ENCODE results near the gene MKI67.

Gene MKI67

GRCh38 chr10:128084364-128084763 lies 41.9 kb downstream of the MKI67 start:
- no peak for DNase-seq (ENCODE audit: extremely low read depth, insufficient read length)
- no peak for TF ChIP-seq CTCF (IDR thresholded peaks at IDR 0.05; ENCODE audit: insufficient read depth, low read length, poor library complexity, severe bottlenecking)
- Histone ChIP-seq H3K36me3 (ENCODE audit: control insufficient read depth, insufficient read depth, low read length) (no peaks in the 10 kb centered on the region; the same call in none of the 2 replicates), H3K4me3 (replicated peaks; ENCODE audit: low read depth, low read length) (no peak overlapping the region), H3K27me3 (replicated peaks; ENCODE audit: control insufficient read depth, insufficient read depth, low read length) (no peaks in the 10 kb centered on the region)

- Histone ChIP-seq H3K36me3 (ENCODE audit: control insufficient read depth, insufficient read depth, low read length) (no peaks in the 10 kb centered on the region; the same call in none of the 2 replicates), H3K4me3 (replicated peaks; ENCODE audit: low read depth, low read length) (no peak overlapping the region), H3K27me3 (replicated peaks; ENCODE audit: control insufficient read depth, insufficient read depth, low read length) (no peaks in the 10 kb centered on the region)
- no peak for TF ChIP-seq CTCF (IDR thresholded peaks at IDR 0.05; ENCODE audit: insufficient read depth, low read length, poor library complexity, severe bottlenecking)
- DNase-seq (ENCODE audit: extremely low read depth, insufficient read length): no peak
Measured at GRCh38 chr10:128083191-128083895, 42.9 kb downstream of the MKI67 start.

DNA sequence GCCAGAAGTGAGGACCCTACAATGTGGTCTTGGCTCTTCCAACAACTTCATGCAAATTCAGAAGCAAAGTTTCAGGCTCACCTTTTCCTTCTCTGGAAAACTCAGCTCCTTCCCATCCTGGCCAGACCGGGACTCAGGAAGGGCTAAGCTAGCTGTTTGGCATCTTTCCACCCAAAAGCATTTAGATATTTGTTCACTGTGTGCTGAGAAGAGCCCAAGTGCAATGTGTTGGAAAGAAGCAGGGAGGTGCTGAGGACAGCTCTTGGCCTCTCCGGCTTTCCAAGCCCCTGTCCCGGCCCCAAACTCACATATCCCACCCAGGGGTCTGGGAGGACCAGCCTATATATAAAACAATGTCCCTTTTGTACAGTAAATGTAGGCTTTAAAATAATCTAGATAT lies 44.5 kb downstream of the MKI67 start:
- TF ChIP-seq CTCF (IDR thresholded peaks at IDR 0.05; ENCODE audit: insufficient read depth, low read length, poor library complexity, severe bottlenecking): no peak
- Histone ChIP-seq H3K27me3 (replicated peaks; ENCODE audit: control insufficient read depth, insufficient read depth, low read length) (no peaks in the 10 kb centered on the region), H3K36me3 (ENCODE audit: control insufficient read depth, insufficient read depth, low read length) (peaks cover 1% of the 10 kb centered on the region), H3K4me3 (replicated peaks; ENCODE audit: low read depth, low read length) (no peak overlapping the region)
- DNase-seq (ENCODE audit: extremely low read depth, insufficient read length): no peak

DNA sequence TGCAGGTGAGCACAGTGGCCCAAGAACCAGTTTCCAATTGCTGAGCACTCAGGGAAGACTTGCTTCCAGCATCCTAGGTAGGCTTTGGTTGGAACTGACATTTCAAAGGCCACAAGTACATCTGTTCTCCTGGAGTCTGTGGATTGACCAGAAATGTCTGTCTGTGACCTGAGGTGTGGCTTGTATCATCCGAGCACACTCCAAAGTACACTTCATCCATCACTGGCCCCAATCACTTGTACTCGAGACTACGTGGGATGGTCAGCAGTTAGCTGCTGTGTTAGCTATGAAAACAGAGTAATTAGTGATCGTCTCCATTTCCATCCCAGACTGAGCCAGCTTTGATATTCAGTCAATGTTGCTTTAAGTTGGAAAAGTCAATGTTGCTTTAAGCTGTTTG lies 45.0 kb downstream of the MKI67 start:
- TF ChIP-seq CTCF (IDR thresholded peaks at IDR 0.05; ENCODE audit: insufficient read depth, low read length, poor library complexity, severe bottlenecking): no peak
- Histone ChIP-seq H3K27me3 (replicated peaks; ENCODE audit: control insufficient read depth, insufficient read depth, low read length) (no peaks in the 10 kb centered on the region), H3K36me3 (ENCODE audit: control insufficient read depth, insufficient read depth, low read length) (peaks cover 1% of the 10 kb centered on the region), H3K4me3 (replicated peaks; ENCODE audit: low read depth, low read length) (no peak overlapping the region)
- no peak for DNase-seq (ENCODE audit: extremely low read depth, insufficient read length)

- Histone ChIP-seq H3K4me3 (replicated peaks; ENCODE audit: low read depth, low read length) (no peak overlapping the region), H3K27me3 (replicated peaks; ENCODE audit: control insufficient read depth, insufficient read depth, low read length) (no peaks in the 10 kb centered on the region), H3K36me3 (ENCODE audit: control insufficient read depth, insufficient read depth, low read length) (peaks cover 3% of the 10 kb centered on the region)
- no peak for DNase-seq (ENCODE audit: extremely low read depth, insufficient read length)
- TF ChIP-seq CTCF (IDR thresholded peaks at IDR 0.05; ENCODE audit: insufficient read depth, low read length, poor library complexity, severe bottlenecking): no peak
Measured at GRCh38 chr10:128080641-128081040, 45.6 kb downstream of the MKI67 start.

- no peak for TF ChIP-seq CTCF (IDR thresholded peaks at IDR 0.05; ENCODE audit: insufficient read depth, low read length, poor library complexity, severe bottlenecking)
- peaks cover 3% of the 10 kb centered on the region for H3K36me3 ChIP-seq (ENCODE audit: control insufficient read depth, insufficient read depth, low read length)
- no peak for DNase-seq (ENCODE audit: extremely low read depth, insufficient read length)
Measured at GRCh38 chr10:128080231-128080630, 46.0 kb downstream of the MKI67 start.

More at GRCh38 chr10:128080231-128080630, 46.0 kb downstream of the MKI67 start:
- no peaks in the 10 kb centered on the region for H3K27me3 ChIP-seq (replicated peaks; ENCODE audit: control insufficient read depth, insufficient read depth, low read length)
- H3K4me3 ChIP-seq (replicated peaks; ENCODE audit: low read depth, low read length): no peak overlapping the region
